ENCODE measurements around the gene KRT34. TPM values are rescaled to one million over a fixed set of nuclear protein-coding genes. Genes with fewer than 3 reads are reported as not detected.

KRT34 gene
- total RNA-seq, 1 donor from 2014 or later, result not detected

GRCh38 chr17:41415833-41416335 lies 33.8 kb upstream of the KRT34 start:
- no peaks in the 10 kb centered on the region for H3K27me3 Mint-ChIP-seq (ENCODE audit: insufficient read depth, low read depth)
- Histone ChIP-seq H2AFZ (replicated peaks) (no peak overlapping the region), H3K4me1 (peaks cover 3% of the 10 kb centered on the region), H3K36me3 (no peaks in the 10 kb centered on the region), H3K4me3 (no peak overlapping the region), H4K20me1 (ENCODE audit: low read depth) (no peaks in the 10 kb centered on the region), H3K9ac (no peak overlapping the region), H3K4me2 (no peak overlapping the region), H3K27me3 (no peaks in the 10 kb centered on the region), H3K9me3 (ENCODE audit: low read depth) (no peaks in the 10 kb centered on the region), H3K27ac (no peak overlapping the region), H3K79me2 (ENCODE audit: low read depth) (no peaks in the 10 kb centered on the region), H3F3A (ENCODE audit: low read depth) (no peaks in the 10 kb centered on the region)
- TF ChIP-seq EZH2 (IDR thresholded peaks at IDR 0.05) (no peak), EZH2phosphoT487 (IDR thresholded peaks at IDR 0.05) (no peak), CTCF (IDR thresholded peaks at IDR 0.05) (no peak)
- H3K9me3 Mint-ChIP-seq, result no peaks in the 10 kb centered on the region
- H3K27ac Mint-ChIP-seq, result no peak overlapping the region
- H3K4me3 Mint-ChIP-seq, result no peak overlapping the region
- no peaks in the 10 kb centered on the region for H3K4me1 Mint-ChIP-seq
- no peaks in the 10 kb centered on the region for H3K36me3 Mint-ChIP-seq
- DNase-seq (ENCODE audit: low spot score), result no peak

- Histone ChIP-seq H3K79me2 (ENCODE audit: low read depth) (no peaks in the 10 kb centered on the region), H3K4me3 (no peak overlapping the region), H3K36me3 (no peaks in the 10 kb centered on the region), H3F3A (ENCODE audit: low read depth) (no peaks in the 10 kb centered on the region), H3K27ac (no peak overlapping the region), H4K20me1 (ENCODE audit: low read depth) (no peaks in the 10 kb centered on the region), H3K4me2 (no peak overlapping the region), H3K9me3 (ENCODE audit: low read depth) (no peaks in the 10 kb centered on the region), H2AFZ (replicated peaks) (no peak overlapping the region), H3K27me3 (no peaks in the 10 kb centered on the region), H3K9ac (no peak overlapping the region), H3K4me1 (peaks cover 3% of the 10 kb centered on the region)
- TF ChIP-seq EZH2phosphoT487 (IDR thresholded peaks at IDR 0.05) (no peak), CTCF (IDR thresholded peaks at IDR 0.05) (no peak), EZH2 (IDR thresholded peaks at IDR 0.05) (no peak)
- Mint-ChIP-seq H3K27me3 (ENCODE audit: insufficient read depth, low read depth) (no peaks in the 10 kb centered on the region), H3K27ac (no peak overlapping the region), H3K9me3 (no peaks in the 10 kb centered on the region), H3K4me3 (no peak overlapping the region), H3K4me1 (no peaks in the 10 kb centered on the region), H3K36me3 (no peaks in the 10 kb centered on the region)
- no peak for DNase-seq (ENCODE audit: low spot score)
Measured at GRCh38 chr17:41415411-41415810, 33.3 kb upstream of the KRT34 start.

DNA sequence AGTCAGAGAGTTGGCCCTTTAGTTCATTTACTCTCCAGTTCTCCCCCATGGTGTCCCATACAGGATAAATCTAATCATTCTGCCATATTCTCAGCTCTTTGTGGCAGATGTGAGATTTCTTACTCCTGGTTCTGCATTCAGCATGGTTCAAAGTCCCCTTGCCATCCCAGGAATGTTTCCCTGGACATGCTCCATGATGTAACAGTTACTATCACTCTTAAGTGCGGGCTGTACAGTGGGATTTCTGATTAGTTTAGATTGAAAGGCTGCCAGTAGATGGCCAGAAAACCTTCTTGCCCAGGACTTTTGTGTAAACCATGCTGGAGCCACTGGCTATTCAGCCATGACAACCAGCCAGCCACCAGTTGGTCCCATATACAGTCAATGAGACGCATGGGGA lies 31.9 kb upstream of the KRT34 start:
- no peak overlapping the region for H2AFZ ChIP-seq (replicated peaks)
- no peaks in the 10 kb centered on the region for H3K79me2 ChIP-seq (ENCODE audit: low read depth)
- H3K4me3 ChIP-seq, result no peak overlapping the region
- no peaks in the 10 kb centered on the region for H3K27me3 ChIP-seq
- H3K4me1 ChIP-seq, result peaks cover 3% of the 10 kb centered on the region
- no peaks in the 10 kb centered on the region for H3K36me3 ChIP-seq
- Mint-ChIP-seq H3K27ac (no peak overlapping the region), H3K27me3 (ENCODE audit: insufficient read depth, low read depth) (no peaks in the 10 kb centered on the region), H3K9me3 (no peaks in the 10 kb centered on the region), H3K4me3 (no peak overlapping the region), H3K4me1 (no peaks in the 10 kb centered on the region), H3K36me3 (no peaks in the 10 kb centered on the region)
- H3K9ac ChIP-seq, result no peak overlapping the region
- H4K20me1 ChIP-seq (ENCODE audit: low read depth), result no peaks in the 10 kb centered on the region
- H3K9me3 ChIP-seq (ENCODE audit: low read depth), result no peaks in the 10 kb centered on the region
- H3F3A ChIP-seq (ENCODE audit: low read depth), result no peaks in the 10 kb centered on the region
- no peak for DNase-seq (ENCODE audit: low spot score)
- no peak overlapping the region for H3K4me2 ChIP-seq
- TF ChIP-seq EZH2phosphoT487 (IDR thresholded peaks at IDR 0.05) (no peak), CTCF (IDR thresholded peaks at IDR 0.05) (no peak), EZH2 (IDR thresholded peaks at IDR 0.05) (no peak)
- no peak overlapping the region for H3K27ac ChIP-seq

All from neural progenitor cell (in vitro differentiated cells).